ENCODE results near the gene WDR43.

The WDR43 gene

GRCh38 chr2:28894470-28895188 is at the start of gene WDR43:
TSS of gene WDR43 (plus strand) at chr2:28894667. CDS start at chr2:28894699, 32 bp downstream.
- peak; percentile 95 to 96 for DNase-seq

GRCh38 chr2:28855193-28855592 is 39.3 kb upstream of the WDR43 start:
- DNase-seq: no peak

GRCh38 chr2:28855977-28856376 is 38.5 kb upstream of the WDR43 start:
- no peak for DNase-seq

GRCh38 chr2:28868611-28869010 is 25.9 kb upstream of the WDR43 start:
- DNase-seq: no peak

- DNase-seq: no peak
These were observed 24.8 kb upstream of the WDR43 start for GRCh38 chr2:28869494-28870145.

- peak; percentile 91 to 96 for DNase-seq
These were observed 24.1 kb upstream of the WDR43 start, which contains the start of gene TRMT61B for GRCh38 chr2:28870146-28870891. TSS of gene TRMT61B (minus strand) at chr2:28870309. CDS start at chr2:28870277, 32 bp downstream.

- no peak for DNase-seq
These were observed 22.8 kb upstream of the WDR43 start for GRCh38 chr2:28871620-28872019.

- no peak for DNase-seq
These were observed 14.3 kb upstream of the WDR43 start for GRCh38 chr2:28880193-28880592.

GRCh38 chr2:28893488-28893887 is 979 bp upstream of the WDR43 start:
- no peak for DNase-seq

- no peak for DNase-seq
These were observed 874 bp downstream of the WDR43 start for GRCh38 chr2:28895189-28895893.

- DNase-seq: no peak
These were observed 2.4 kb downstream of the WDR43 start for GRCh38 chr2:28896906-28897305.

- no peak for DNase-seq
These were observed 3.6 kb downstream of the WDR43 start for GRCh38 chr2:28898048-28898447.

GRCh38 chr2:28901202-28901601 is 6.7 kb downstream of the WDR43 start:
- DNase-seq: no peak

GRCh38 chr2:28901841-28902240 is 7.4 kb downstream of the WDR43 start:
- DNase-seq: no peak

- DNase-seq: no peak
These were observed 8.1 kb downstream of the WDR43 start for GRCh38 chr2:28902584-28902983.

- no peak for DNase-seq
These were observed 9.8 kb downstream of the WDR43 start for GRCh38 chr2:28904295-28904694.

GRCh38 chr2:28904802-28905457 is 10.5 kb downstream of the WDR43 start:
- no peak for DNase-seq

- DNase-seq: no peak
These were observed 11.1 kb downstream of the WDR43 start for GRCh38 chr2:28905533-28905932.

GRCh38 chr2:28906376-28906775 is 11.9 kb downstream of the WDR43 start:
- DNase-seq: no peak

- DNase-seq: no peak
These were observed 12.4 kb downstream of the WDR43 start for GRCh38 chr2:28906821-28907220.

- no peak for DNase-seq
These were observed 13.7 kb downstream of the WDR43 start for GRCh38 chr2:28908172-28908571.

GRCh38 chr2:28909655-28910353 is 15.3 kb downstream of the WDR43 start:
- DNase-seq: no peak
